GM10847 (cell line): ENCODE results near the gene RGP1.

Experiments used
- POLR2A ChIP-seq: IDR thresholded peaks from 2 replicates; pipeline ENCODE4 v1.6.1; 2011; ENCODE audit not compliant: insufficient read length; ENCODE audit errors: extremely low read depth

RGP1 gene

DNA sequence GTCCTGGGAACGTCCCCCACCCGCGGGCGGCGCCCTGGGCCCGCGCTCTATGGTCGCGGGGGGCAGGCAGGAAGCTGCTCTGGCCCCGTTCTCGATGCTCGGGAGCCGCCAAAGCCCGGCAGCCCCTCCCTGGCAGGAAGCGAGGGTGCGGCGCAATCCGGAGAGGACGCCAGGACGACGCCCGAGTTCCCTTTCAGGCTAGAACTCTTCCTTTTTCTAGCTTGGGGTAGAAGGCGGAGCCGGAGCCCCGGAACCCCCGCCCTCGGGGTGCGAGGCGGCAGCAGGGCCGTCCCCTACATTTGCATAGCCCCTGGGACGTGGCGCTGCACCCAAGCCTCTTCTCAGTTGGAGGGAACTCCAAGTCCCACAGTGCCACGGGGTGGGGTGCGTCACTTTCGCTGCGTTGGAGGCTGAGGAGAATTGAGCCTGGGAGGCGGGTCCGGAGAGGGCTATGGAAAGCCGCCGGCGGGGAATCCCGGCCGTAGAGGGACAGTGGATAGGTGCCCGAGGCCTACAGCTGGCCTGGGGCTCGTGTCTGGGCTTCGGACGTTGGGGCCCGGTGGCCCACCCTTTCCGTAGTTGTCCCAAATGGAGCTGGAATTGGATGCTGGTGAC lies 16.8 kb upstream of the RGP1 start, which contains the start of the genes CREB3 and TLN1:
Gene CREB3, plus strand, starts transcription at position 482 of the 615 bp plus-strand sequence. Its CDS starts 107 bp downstream, at position 589.
Gene TLN1, minus strand, starts transcription at position 11 of the 615 bp plus-strand sequence. CDS start 6,501 bp downstream, outside the sequence.
- TF ChIP-seq POLR2A = peak; percentile 81

GRCh38 chr9:35732800-35733541 lies 16.1 kb upstream of the RGP1 start:
- no peak for TF ChIP-seq POLR2A

GRCh38 chr9:35734096-35734495 lies 15.0 kb upstream of the RGP1 start:
- no peak for TF ChIP-seq POLR2A

- no peak for TF ChIP-seq POLR2A
These were observed 12.9 kb upstream of the RGP1 start for GRCh38 chr9:35736201-35736633.

DNA sequence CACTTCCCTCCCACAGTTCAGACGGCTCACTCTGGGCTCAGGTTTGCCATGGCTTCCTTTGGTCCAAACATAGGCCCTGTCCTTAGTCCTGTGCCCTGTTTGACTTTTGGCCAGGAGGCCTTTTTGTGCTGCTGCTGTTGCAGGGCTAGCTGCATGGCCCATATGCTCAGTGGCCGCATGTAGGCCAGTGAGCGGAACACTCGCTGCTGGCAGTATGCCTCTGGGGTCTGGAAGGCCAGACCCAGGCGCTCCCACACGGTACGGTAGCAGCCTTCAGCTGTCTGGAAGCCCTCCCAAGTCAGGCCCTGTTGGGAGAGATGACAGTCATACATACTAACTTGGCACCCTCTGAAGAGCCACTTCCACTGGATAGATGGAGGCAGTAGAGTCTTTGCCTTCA lies 11.9 kb upstream of the RGP1 start:
- TF ChIP-seq POLR2A = no peak

- TF ChIP-seq POLR2A = no peak
These were observed 10.9 kb upstream of the RGP1 start for GRCh38 chr9:35738186-35738585.

- TF ChIP-seq POLR2A = no peak
These were observed 10.2 kb upstream of the RGP1 start for GRCh38 chr9:35738924-35739323.

DNA sequence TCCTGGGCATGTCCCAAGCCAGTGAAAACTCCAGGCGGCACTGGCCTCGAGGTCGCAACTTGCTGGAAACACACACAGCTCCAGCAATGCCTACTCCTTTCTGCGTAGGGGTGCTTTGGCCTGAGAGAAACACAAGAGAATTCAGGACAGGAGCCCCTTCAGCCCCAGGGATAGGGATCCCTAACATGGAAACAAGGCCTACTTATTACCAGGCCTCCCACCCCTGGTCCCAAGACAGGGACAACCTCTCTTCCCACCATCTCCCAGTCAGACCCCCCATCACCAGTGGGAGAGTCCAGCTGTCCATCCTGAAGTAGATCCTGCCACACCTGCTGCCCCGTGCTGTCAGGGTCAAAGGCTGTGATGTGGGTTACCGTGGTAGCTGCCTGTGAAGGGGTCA lies 8.8 kb upstream of the RGP1 start:
- no peak for TF ChIP-seq POLR2A

DNA sequence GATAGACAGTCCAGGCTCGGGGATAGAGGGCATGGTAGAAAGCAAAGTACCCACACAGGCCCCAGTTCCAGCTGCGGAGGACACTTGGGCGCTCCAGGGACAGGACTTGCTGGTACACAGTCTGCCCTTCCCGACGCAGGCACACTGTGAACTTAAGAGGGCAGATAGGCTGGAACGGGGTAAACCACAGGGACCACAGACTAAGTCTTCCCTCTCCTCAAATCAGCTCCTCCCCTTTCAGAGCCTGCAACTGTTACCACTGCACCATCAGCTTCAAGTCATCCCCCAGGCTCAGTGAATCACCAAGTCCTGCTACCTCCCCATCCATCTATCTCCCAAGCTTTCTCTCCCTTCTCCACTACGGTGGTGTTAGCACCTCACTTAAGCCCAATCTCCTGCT lies 7.3 kb upstream of the RGP1 start:
- no peak for TF ChIP-seq POLR2A

- TF ChIP-seq POLR2A = no peak
These were observed 5.6 kb upstream of the RGP1 start for GRCh38 chr9:35743452-35743851.

DNA sequence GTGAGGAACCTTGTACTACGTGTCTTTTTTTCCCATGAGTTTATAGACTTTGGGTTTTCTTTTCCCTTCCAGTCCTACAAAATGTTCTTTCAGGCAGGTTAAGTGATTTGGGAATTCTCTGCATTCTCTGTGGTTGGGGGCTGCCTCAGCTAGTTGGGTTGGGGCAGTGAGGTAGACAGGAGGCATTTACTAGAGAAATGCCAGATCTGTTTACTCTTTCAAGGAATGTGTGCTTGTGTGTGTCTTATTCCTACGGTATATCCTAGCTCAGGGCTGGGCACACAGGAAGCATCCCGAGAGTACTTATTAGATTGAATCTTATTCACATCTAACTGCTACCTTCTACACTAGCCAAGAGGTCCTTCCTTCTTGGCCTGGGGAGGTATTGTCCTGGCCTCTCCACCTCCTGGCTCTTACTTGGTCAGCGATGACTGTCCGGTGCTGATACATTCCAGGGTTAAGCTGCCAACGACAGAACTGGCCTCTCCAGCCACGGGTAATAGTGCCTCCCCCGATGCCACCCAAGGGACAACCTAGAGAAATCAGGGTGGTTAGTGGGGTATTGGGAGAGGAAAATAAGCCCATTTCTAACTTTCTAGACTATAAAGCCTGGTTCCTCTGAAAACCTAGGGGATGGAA lies 5.1 kb upstream of the RGP1 start:
- TF ChIP-seq POLR2A = no peak

- no peak for TF ChIP-seq POLR2A
These were observed 3.5 kb upstream of the RGP1 start for GRCh38 chr9:35745569-35745968.

DNA sequence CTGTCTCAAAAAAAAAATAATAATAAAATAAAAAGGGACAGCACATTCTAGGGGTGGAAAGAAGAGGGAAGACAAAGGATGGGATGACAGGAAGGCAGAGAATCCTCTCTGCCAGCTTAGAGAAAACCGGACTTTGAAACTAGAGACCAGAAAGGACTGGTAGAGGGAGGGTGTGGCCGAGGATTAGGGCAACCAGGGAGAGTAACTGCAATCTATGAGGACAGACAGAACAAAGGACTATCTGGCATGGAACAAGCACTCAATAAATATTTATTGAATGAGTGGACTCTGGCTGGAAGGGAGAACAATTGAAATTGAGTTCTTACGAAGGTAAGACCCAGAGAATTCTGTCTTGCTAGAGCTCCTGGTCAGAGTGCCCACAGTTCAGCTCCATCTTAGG lies 2.5 kb upstream of the RGP1 start:
- no peak for TF ChIP-seq POLR2A

- TF ChIP-seq POLR2A = no peak
These were observed 737 bp upstream of the RGP1 start for GRCh38 chr9:35748242-35748857.

- TF ChIP-seq POLR2A = no peak
These were observed 598 bp downstream of the RGP1 start for GRCh38 chr9:35749515-35750255.
